DND-41 (cell line): ENCODE results near the gene COL25A1.

Experiments used
- EZH2 ChIP-seq: IDR thresholded peaks from 3 replicates; pipeline ENCODE4 v1.6.1; 2012; ENCODE audit warnings: borderline replicate concordance, low read depth, mild to moderate bottlenecking, moderate library complexity, low read length, inconsistent platforms; ENCODE audit not compliant: severe bottlenecking
- TF ChIP-seq, protein P1 (sequence below): IDR thresholded peaks from 2 replicates; pipeline ENCODE4 v1.5.1; 2012; ENCODE audit warnings: borderline replicate concordance, low read length, moderate library complexity, mild to moderate bottlenecking; ENCODE audit not compliant: poor library complexity, severe bottlenecking; ENCODE audit errors: extremely low read depth

DNA sequence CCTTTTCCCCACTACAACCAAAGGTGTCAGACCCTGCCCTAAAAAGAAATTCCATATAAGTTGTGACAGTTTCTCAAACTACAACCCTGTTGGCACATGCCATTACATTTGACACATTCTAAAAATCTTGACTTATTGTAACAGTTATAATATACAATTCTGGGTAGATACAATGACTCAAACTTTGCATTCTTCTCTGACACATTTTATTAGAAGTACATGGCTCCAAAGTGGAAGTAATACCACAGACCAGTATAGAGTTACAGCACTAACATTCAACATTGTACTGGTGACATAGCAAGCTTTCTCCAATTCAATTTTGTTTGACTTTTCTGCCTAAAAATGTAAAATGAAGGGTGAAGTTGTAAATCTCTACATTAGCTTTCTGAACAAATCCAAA, 343.0 kb downstream of the COL25A1 start:
- TF ChIP-seq, protein P1, sequence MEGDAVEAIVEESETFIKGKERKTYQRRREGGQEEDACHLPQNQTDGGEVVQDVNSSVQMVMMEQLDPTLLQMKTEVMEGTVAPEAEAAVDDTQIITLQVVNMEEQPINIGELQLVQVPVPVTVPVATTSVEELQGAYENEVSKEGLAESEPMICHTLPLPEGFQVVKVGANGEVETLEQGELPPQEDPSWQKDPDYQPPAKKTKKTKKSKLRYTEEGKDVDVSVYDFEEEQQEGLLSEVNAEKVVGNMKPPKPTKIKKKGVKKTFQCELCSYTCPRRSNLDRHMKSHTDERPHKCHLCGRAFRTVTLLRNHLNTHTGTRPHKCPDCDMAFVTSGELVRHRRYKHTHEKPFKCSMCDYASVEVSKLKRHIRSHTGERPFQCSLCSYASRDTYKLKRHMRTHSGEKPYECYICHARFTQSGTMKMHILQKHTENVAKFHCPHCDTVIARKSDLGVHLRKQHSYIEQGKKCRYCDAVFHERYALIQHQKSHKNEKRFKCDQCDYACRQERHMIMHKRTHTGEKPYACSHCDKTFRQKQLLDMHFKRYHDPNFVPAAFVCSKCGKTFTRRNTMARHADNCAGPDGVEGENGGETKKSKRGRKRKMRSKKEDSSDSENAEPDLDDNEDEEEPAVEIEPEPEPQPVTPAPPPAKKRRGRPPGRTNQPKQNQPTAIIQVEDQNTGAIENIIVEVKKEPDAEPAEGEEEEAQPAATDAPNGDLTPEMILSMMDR: no peak
- no peak for TF ChIP-seq EZH2
